ENCODE data around the gene IL4R. TPM values are rescaled to one million over a fixed set of nuclear protein-coding genes. Genes with fewer than 3 reads are reported as not detected.

IL4R gene
- total and polyA plus RNA-seq, 2 of the 8 experiments (the other 6 are each of a cell fraction or from before 2014, with no cell fraction given), result 29.1 to 29.4 TPM

DNA sequence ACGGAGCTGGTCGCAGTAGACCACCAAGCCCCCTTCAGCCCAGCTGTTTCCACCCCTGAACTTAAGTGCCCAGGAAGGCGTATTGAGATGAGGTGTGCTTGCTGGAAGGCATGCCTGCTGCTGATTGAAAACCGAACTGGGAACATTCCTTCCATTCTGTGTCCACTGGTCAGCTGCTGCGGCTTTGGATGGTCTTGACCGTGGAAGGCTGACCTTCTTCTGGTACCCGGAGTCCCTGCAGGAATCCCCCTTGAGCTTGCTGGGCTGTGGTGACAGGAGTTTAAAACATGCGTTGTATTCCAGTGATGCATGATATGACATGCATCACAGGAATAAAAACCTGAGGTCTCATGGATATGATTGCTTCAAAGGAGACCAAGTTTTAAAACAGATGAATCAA, 31.4 kb downstream of the IL4R start:
- no peak overlapping the region for H4K5ac ChIP-seq (ENCODE audit: insufficient read length, low read depth, low read length)
- no peak overlapping the region for H3K9ac ChIP-seq (replicated peaks in 1 of 4; ENCODE audit: extremely low read depth in 1 of 4, low read depth in 3 of 4, low read length in 3 of 4)
- no peak overlapping the region for H4K8ac ChIP-seq (ENCODE audit: extremely low read depth, insufficient read depth, low read length)
- no peaks in the 10 kb centered on the region for H3K9me3 ChIP-seq (ENCODE audit: insufficient read depth in 2 of 2, low read depth in 1 of 2, low read length in 1 of 2)
- H3K4ac ChIP-seq (replicated peaks; ENCODE audit: insufficient read length, low read depth, low read length), result no peak overlapping the region
- H2BK15ac ChIP-seq (ENCODE audit: low read length), result no peak overlapping the region
- ChIA-PET POLR2A (ENCODE audit: partially characterized antibody) (interaction anchor here (0.6 to 0.7 kb wide), 2 partner anchors 16 to 115 kb away, joined by 3 read pairs; no protein-coding TSS in a partner anchor), CTCF (ENCODE audit: partially characterized antibody) (interaction anchor here (1.2 to 3.6 kb wide), 4 partner anchors 9 to 30 kb away, joined by 4 to 18 read pairs (median 4); no protein-coding TSS in a partner anchor)
- H3K27me3 ChIP-seq (replicated peaks in 1 of 4; ENCODE audit: control insufficient read depth in 3 of 4, extremely low read depth in 1 of 4, insufficient read depth in 3 of 4, low read length in 3 of 4), result no peaks in the 10 kb centered on the region
- no peak overlapping the region for H3K56ac ChIP-seq (replicated peaks; ENCODE audit: insufficient read length, low read depth, low read length)
- DNase-seq (ENCODE audit: low read depth in 1 of 2, low spot score in 2 of 2) (no peak), FAIRE-seq (no peak)
- H2AK5ac ChIP-seq (ENCODE audit: low read depth, low read length), result no peak overlapping the region
- H3K23ac ChIP-seq (ENCODE audit: insufficient read length), result no peak overlapping the region
- no peaks in the 10 kb centered on the region for H3K79me2 ChIP-seq (ENCODE audit: control insufficient read depth in 1 of 2, insufficient read depth in 2 of 2, low read length in 2 of 2)
- peaks cover 0 to 6% (median 3%) of the 10 kb centered on the region in 4 experiments; a peak in 4 of 8 replicates for H3K36me3 ChIP-seq (ENCODE audit: control insufficient read depth in 2 of 4, insufficient read depth in 4 of 4, low read length in 3 of 4)
- no peak overlapping the region for H3K4me2 ChIP-seq (ENCODE audit: insufficient read depth in 1 of 2, low read depth in 2 of 2, low read length in 2 of 2)
- no peak overlapping the region for H4K91ac ChIP-seq (replicated peaks; ENCODE audit: insufficient read length, low read length)
- no peak overlapping the region for H2BK5ac ChIP-seq (ENCODE audit: low read depth, low read length)
- H2BK12ac ChIP-seq (ENCODE audit: low read depth, low read length), result no peak overlapping the region
- H3K4me1 ChIP-seq (replicated peaks in 1 of 4; ENCODE audit: control insufficient read depth in 3 of 4, insufficient read depth in 4 of 4, low read length in 3 of 4), result no peaks in the 10 kb centered on the region
- WGBS, 2 experiments (ENCODE audit: extremely low coverage in 1 of 2, insufficient coverage in 1 of 2, insufficient read length in 1 of 2, insufficient replicate concordance in 2 of 2, low coverage in 1 of 2, low lambda C conversion rate in 2 of 2, missing lambda C conversion rate in 1 of 2), result 94% methylated on average over 8 of the region's 8 CpGs; no CpG with 5 or more reads in 1 of the 2 experiments
- peaks cover 0 to 3% of the 10 kb centered on the region in 2 experiments for H4K20me1 ChIP-seq (replicated peaks in 1 of 2; ENCODE audit: control insufficient read depth in 1 of 2, insufficient read depth in 2 of 2, low read length in 2 of 2)
- H3K23me2 ChIP-seq (ENCODE audit: low read depth, low read length), result no peaks in the 10 kb centered on the region
- H2AFZ ChIP-seq (ENCODE audit: low read length), result no peak overlapping the region
- no peak overlapping the region for H3K18ac ChIP-seq (ENCODE audit: extremely low read depth, low read length)
- no peak overlapping the region for H2BK120ac ChIP-seq (replicated peaks; ENCODE audit: low read depth, low read length)
- H3K14ac ChIP-seq (ENCODE audit: insufficient read length), result no peak overlapping the region
- TF ChIP-seq EP300 (IDR thresholded peaks at IDR 0.05; ENCODE audit: borderline replicate concordance in 1 of 2, low read depth in 2 of 2, low read length in 2 of 2) (no peak), RAD21 (IDR thresholded peaks at IDR 0.05 in 1 of 2, conservative IDR thresholded peaks at IDR 0.05 in 1 of 2; ENCODE audit: low read depth in 2 of 2, low read length in 2 of 2) (no peak), MAFK (IDR thresholded peaks at IDR 0.05; ENCODE audit: low read depth, low read length) (no peak), ASH2L (IDR thresholded peaks at IDR 0.05; ENCODE audit: low read length) (no peak), SUZ12 (IDR thresholded peaks at IDR 0.05; ENCODE audit: low read length) (no peak), CHD2 (IDR thresholded peaks at IDR 0.05; ENCODE audit: low read length) (no peak), EZH2 (IDR thresholded peaks at IDR 0.05; ENCODE audit: low read depth, low read length, severe bottlenecking) (no peak), SIRT6 (IDR thresholded peaks at IDR 0.05; ENCODE audit: low read length) (no peak), TEAD4 (IDR thresholded peaks at IDR 0.05; ENCODE audit: low read depth, low read length) (no peak), FOSL1 (IDR thresholded peaks at IDR 0.05; ENCODE audit: insufficient read depth, low read depth, low read length) (no peak)
- no peak overlapping the region for H2BK20ac ChIP-seq (ENCODE audit: low read length)
- no peak overlapping the region for H3K27ac ChIP-seq (ENCODE audit: low read depth, low read length)
- H3K4me3 ChIP-seq (ENCODE audit: extremely low read depth in 1 of 4, insufficient read depth in 2 of 4, low read depth in 3 of 4, low read length in 4 of 4), result no peak overlapping the region
- H3K79me1 ChIP-seq (ENCODE audit: low read depth, low read length), result no peaks in the 10 kb centered on the region

All from H1 (cell line).